NCI-H446 treated with DMSO at 0.1 percent for 48 hours (cell line): ENCODE results near the gene PBX2.

Experiments
- DNase-seq: peaks from one replicate; lab custom pipeline; 2025; lab: John Stamatoyannopoulos, UW

The PBX2 gene

DNA sequence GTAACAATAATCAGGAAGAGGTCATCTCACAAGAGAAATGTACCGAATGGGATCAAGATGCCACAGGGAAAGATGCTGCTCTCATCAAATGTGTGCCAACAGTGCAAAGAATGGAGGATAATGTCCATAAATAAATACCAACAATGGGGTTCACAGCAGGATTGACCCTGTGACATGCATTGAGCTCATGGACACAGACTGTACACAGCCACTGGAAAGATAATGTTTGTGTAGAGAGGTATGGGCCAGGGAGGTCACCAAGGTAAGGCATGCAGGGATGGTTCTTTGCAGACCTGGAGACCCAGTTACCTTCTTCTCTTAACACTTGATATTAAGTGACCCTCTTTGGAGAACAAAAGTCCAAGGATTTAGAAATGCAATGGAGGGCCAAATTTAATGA, 15.6 kb downstream of the PBX2 start:
- no peak for DNase-seq

DNA sequence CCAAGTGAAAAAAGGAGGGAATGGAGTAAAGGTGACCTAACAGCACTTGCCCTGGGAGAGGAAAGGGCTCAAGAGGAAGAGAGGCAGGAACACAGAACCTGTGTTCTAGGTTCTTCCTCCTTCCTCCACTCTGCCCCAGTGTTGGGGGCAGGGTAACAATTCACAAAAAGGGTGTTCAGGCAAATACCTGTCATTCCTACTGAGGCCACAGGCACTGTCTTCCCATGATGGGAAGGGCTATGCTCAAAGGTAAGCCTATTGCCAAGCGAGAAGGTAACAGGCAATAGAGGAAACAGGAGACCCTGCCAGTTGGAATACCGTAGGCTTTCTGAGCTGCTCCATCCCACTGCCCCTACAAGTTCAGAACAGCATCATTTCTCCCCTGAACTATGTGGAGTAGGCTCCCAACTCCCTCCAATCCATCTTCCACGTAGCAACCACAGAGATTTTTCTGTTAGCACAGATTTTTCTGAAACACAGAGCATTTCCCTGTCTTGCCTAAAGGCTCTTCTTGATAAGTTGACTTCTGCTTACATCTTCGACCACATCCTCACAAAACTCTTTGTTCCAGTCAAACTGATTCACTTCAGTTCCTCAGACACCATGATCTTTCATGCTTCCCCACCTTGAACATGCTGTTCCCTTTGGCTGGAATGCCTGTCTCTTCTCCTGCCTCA, 16.8 kb downstream of the PBX2 start:
- no peak for DNase-seq

DNA sequence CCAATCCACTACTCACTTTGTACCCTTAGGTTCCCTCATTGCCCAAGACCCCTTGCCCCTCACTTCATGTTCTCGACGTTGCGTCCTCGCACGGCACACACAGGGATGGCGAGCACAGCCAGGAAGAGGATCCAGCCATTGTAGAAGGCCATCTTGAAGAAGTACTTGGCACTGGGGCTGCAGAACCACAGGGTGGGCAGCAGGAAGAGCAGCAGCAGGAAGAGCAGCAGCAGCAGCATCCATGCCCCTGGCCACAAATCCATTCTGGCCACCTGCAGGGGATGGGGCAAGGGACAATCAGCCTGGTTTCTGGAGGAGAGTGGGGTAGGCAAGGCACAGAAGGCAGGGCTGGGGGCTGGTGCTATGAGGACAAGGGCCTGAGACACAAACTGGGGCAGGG, 18.8 kb downstream of the PBX2 start:
- DNase-seq: no peak

DNA sequence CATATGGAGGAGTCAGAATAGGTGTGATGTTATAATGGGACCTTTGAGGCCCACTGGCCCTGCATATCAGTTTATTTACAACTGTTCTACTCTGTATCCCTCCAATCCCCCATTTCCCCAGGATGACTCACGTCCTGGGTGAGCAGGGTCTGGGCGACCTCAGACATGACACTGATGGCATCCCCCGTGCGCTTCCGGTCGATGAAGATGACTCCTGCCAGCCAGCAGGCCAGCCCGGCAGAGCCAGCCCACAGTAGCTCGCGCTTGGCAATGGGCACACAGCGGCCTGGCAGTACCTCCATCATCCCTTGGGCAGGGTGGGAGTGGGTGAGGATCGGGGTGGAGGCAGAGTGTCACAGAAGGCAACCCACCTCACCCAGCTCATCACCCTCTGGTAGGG, 19.7 kb downstream of the PBX2 start:
- no peak for DNase-seq

DNA sequence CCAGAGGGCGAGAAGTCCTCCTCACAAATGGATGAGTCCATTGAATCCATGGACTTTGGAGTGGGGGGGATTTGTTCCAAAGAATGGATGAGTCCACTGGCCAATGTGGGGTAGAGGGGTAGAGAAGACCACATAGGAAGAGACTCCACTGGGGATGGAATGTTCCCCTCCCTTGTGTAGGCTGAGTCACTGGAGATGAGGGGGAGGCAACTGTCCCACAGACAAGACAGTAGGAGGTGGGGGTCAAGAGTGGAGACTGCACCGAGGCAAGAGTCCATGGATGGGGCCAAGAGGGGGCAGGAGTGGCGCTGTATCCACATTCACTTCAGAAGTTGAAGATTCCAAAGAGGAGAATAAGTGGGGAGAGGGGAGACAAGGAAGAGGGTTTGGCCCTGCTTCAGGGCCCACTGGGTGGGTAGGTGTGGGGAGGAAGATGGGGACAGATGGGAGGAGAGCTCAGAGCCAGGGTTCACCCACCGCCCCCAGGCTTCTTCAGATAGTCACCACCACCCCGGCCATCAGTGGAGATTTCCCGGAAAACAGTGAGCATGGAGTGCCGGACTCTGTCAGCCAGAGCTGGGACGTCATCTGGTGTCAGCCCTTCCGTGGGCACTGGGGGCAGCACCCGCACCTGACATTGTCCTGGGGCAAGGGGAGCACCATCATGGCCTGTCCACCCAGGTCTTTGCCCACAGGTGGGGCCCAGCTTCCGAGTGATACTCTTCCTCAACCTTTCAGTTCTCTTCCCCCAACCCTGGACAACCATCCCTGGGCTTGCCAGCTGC, 21.0 kb downstream of the PBX2 start:
- DNase-seq: no peak

DNA sequence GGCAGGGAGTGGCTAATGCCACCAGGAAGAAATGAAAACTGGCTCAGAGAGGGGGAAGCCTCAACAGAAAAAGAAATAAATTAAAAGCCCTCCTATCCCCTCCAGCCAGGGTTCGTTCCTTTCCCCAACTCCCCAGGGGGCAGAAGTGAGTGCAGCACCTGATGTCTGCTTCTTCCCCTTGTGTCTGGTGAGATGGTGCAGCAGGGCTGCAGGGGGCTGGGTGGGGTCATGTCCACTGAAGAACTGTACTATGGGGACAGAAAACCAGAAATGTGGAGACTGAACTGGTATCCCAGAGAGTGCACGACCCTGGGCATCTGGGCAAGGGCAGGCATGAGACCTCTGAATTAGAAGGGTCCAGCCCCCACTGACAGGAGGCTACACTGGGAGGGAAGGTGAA, 21.7 kb downstream of the PBX2 start:
- DNase-seq: no peak

DNA sequence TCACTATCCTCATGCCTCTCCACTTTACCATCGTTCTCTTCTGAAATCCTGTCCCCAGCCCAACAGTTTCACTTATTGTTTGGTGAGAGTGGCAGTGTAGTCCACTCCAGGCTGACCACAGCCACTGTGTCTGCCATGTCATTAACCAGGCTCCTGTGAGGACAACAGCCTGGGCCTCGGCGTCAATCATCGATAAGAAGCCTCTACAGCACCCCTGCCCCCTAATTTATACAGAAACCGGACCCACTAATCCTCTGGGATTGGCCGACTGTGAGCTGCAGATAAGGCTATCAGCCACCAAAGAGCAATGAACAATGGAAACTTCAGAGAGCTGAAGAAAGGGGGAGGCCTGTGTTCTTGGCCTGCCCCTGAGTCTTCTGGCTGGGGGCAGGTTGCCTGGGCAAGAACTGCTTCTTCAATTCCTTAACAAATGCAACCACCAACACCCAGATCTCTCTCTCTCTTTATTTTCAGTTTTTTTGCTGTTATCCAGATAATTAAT, 22.2 kb downstream of the PBX2 start:
- DNase-seq: no peak

DNA sequence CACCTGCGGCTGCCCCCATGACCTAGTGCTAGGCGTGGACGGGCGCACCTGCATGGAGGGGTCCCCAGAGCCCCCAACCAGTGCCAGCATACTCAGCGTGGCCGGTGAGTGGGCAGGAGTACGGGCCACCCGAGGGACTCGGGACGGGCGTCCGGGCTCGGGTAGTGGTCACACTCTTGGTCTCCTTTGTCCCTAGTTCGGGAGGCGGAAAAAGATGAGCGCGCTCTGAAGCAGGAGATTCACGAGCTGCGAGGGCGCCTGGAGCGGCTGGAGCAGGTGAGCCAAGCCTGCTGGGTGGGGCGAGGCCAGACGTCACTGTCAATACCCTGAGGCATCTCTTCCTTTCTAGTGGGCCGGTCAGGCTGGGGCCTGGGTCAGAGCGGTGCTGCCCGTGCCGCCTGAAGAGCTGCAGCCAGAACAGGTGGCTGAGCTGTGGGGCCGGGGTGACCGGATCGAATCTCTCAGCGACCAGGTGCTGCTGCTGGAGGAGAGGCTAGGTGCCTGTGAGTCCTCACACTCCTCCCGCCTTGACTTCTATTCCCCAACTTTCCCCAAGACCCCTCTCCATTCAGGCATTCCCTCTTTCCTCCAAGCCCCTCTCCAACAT, 22.7 kb downstream of the PBX2 start:
- DNase-seq: no peak

DNA sequence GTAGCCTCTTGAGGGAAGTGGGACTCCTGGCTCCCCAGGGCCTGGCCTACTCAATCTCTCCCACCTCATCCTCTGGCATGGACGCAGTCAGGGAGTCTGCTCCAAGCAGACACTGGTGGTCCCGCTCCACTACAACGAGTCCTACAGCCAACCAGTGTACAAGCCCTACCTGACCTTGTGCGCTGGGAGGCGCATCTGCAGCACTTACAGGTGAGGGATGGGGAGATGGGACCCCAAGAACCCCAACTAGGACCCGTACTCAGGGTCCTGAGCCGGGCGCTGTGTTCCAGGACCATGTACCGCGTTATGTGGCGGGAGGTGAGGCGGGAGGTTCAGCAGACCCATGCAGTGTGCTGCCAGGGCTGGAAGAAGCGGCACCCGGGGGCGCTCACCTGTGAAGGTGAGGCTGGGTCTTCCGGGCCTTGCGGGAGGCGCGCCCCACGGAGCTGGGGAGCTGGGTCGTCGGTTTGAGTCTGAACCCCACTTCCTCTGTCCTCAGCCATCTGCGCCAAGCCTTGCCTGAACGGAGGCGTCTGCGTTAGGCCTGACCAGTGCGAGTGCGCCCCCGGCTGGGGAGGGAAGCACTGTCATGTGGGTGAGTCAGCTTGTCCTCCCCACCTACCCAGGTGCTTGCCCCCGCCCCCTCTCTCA, 23.5 kb downstream of the PBX2 start:
- no peak for DNase-seq

DNA sequence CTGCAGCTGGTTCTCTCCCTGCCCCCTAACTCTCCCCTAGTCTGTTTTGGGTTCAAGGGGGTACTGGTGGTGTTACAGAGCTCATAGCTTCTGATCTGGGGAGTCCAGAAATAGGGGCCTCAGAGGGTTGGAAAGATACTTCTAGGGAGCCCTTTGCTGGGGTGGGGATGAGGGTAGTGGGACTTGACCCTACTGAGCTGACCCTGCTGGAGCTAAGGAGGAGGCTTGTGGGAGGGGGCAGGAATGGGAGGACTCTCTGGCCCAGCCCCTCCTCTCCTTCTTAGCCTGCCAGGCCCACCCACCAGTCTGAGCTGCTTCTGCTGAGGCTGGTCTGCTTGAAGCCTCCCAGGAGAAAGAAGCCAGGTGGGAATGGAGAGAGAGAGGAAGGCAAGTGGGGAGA, 25.7 kb downstream of the PBX2 start, which contains the start of gene EGFL8:
TSS of gene EGFL8 (plus strand) at position 301 of the 400 bp plus-strand sequence. CDS start 1,571 bp downstream, outside the sequence.
- DNase-seq: no peak

DNA sequence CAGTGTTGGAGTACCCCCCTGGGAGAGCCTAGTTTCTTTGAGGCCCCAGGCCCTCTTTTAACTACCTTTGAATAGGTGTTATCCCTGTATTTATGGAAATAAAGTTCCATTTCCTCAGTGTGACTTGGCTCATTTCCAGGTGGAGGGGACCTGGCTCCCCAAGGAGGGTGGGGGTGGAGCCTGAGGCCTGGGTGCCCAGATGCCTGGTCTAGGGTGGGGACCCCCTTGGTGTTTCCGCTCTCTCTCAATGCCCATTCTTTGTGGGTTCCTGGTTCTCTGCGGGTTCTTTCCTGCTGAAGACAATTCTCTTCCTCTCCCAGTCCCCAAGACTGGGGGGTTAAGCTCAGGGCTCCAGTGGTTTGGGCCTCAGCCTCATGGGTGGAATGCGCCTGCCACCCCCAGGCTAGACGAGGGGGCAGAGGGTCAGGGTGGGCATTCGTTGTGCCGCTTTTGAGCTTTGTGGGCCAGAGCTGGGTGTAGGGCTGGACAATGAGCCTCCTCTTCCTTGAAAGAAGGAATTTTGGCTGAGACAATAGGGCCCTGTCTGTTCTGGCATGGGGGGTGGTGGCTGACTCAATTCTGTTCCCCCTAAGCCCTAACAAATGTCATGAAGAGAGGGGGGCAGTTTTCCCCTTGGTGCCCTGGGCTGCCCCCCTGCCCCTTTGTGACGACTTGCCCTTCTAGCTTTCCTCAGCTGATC, 26.3 kb downstream of the PBX2 start:
- DNase-seq: no peak

DNA sequence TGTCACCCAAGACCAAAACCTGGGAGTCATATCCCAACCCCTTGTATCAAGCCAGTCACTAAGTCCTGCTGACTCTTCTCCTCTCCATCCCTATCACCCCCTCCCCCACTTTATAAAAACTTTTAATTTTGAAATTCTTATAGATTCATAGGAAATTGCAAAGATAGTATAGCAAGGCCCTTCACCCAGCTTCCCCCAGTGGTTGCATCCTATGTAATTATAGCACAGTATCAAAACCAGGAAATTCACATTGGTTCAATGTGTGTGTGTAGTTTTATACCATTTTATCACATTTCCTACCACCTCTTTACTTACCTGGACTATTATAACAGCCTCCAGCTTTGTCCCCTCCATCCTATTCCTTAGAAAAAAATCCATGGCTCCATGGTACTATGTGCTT, 31.9 kb downstream of the PBX2 start:
- no peak for DNase-seq

DNA sequence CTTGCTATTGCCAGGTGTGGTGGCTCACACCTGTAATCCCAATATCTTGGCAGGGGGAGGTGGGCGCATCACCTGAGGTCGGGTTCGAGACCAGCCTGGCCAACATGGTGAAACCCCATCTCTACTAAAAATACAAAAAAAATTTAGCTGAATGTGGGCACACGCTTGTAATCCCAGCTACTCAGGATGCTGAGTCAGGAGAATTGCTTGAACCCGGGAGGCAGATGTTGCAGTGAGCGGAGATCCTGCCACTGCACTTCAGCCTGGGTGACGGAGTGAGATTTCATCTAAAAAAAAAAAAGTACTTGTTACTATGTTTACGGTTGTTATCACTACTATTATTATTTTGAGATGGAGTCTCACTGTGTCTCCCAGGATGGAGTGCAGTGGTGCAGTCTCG, 33.1 kb downstream of the PBX2 start:
- no peak for DNase-seq

DNA sequence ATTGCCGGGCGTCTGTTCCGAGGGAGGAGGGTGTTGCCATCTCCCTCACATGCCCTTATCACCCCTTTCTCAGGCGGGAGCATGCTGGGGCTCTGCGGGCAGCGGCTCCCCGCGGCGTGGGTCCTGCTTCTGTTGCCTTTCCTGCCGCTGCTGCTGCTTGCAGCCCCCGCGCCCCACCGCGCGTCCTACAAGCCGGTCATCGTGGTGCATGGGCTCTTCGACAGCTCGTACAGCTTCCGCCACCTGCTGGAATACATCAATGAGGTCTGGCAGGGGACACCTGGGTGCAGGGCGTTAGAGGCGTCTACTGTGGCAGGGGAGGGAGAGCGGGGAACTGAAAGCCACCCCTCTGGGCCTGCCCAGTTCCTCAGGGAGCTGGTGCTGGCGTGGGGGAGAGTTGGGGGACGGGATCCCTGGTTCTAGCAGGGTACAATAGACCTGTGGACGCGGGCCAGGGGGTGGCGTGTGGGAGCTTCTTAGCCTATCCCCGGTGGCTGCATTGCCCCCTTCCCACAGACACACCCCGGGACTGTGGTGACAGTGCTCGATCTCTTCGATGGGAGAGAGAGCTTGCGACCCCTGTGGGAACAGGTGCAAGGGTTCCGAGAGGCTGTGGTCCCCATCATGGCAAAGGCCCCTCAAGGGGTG, 35.4 kb downstream of the PBX2 start:
- DNase-seq: peak; percentile 13

DNA sequence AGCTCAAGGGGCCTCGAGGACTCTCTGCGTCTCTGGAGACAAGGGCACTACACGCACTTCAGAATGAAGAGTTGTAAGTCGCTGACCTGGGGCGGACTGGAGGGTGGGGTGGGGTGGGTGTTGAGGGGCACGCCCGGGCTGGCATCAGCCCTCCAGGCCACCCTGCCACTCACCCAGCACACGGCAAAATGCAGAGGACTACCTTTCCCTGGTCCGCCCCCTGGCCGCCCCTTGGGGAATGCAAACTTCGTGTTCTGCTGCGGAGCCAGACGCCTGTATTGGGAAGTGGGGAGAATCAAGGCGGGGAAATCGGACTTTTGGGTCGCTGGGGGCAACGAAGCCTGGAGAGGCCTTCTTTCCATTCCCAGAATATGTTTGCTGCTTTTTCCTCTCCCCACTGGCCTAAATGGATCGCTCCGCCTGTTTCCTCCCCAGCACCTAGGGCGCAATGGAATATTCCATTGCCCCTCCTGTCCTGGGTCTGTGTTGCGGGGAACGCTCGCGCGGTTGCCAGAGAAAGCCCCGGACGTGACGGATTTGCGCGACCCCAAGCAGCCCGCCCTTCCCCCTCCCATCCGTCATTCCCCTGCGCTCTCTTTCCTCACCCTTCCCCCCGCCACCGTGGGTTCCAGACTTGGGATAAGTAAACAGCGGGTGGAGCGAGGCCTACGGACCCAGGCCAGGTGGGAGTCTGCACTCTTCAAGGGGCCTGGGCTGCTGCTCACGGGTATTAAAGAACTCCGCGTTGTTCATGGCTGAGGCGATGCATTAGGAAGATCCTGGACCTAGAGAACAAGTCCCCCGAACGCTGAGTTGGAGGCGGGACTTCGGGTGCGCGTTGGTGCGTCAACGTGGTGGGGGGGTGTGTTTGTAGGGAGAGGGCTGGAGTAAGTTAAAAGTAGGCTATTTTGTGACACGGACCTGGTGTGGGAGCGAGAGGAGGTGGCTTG, 36.2 kb downstream of the PBX2 start, which contains the start of gene PPT2:
TSS of gene PPT2 (plus strand) at position 578 of the 950 bp plus-strand sequence. CDS start 454 bp downstream, outside the sequence.
- DNase-seq: peak; percentile 84

DNA sequence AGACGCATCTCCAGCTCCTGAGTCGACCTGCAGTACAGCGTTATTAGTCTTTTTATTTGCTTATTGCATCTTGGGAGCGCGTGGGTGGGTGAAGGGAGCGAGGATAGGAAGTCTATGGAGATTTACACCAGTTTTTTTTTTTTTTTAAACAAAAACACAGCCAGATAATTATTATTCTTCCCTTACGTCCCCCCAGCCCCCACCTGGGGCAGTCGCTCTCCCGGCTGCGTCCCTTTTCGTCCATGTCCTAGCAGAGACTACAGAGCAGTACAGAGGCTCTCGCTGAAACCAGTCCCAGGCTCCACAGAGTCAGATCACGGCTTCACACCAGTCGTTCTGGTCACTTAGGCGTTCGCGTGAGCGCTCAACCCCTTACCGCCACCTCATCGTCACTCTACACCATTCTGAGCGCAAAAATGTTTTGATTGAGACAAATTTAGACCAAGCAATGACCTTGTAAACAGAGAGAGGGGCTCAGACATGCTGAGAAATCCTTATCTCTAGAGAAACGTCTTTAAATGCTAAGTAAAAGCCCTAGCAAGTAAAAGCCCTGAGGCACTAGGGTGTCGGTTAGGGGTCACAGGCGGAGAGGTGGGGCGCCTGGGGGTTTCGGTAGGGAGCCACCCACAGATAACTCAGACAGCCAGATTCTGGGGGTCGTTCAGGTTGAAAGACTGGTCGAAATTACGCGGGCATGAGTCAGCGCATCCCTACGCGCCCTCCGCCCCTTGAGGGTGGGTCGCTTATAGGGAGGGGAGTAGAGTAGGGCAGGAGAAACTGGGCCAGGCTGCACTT, 37.0 kb downstream of the PBX2 start:
- DNase-seq: no peak

DNA sequence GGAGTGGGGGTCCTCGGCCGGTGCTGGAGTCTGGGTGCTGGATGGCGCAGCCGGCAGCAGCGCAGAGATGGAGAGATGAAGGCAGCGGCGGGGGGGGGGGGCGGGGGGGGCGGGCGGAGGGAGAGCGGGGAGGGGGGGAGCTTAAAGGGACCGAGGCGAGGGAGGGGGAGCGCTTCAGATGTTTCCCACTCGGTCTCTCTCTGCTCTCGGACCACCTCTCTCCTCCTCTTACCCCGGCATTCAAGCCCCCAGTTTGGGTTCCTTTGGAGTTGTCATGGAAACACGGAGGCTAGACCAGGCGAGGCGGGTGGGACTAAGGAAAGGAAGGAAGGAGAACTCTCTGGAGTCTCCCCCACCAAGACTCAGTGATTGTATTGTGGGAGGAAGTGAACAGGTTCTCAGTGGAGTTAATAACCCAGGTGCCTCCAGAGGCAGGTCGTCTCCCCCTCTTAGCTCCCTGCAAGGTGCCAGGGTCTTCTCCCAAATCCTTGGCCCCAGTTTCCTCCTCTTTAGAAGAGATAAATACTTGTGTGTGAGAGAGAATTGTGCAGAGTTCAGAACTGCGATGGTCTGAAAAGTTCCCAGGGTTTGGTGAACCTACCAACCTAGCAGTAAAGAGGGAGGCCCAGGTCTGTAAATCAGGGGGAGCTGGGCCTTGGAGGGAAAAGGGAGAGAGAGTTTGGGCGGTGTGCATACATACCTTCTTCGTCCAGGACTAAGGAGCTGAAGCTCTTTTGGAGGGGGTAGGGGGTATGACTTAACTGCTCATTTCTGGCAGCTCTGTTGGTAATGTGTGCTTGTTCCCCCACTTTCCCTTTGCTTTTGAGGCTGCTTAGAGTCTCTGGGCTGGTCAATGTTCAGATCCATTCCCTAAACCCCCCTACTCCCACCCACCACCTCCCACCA, 37.9 kb downstream of the PBX2 start, which contains the start of gene PRRT1:
TSS of gene PRRT1 (minus strand) at position 77 of the 906 bp plus-strand sequence. CDS start 112 bp downstream, outside the sequence.
- no peak for DNase-seq
